Activated T-helper 1 cell treated with anti-CD3 and anti-CD28 coated beads, Interleukin-12 subunit alpha, Interleukin-12 subunit beta, Interleukin-2, Interleukin-4 antibody, amounts not matched to agents 30 ng/mL and 10 ng/mL and 1 ng/mL, durations not matched to agents 14 hours and 24 hours and 36 hours (primary cell): ENCODE data around the gene DAB2IP. TPM values are rescaled to one million over a fixed set of nuclear protein-coding genes. Genes with fewer than 3 reads are reported as not detected.
"Not testable (repeated sequence)": the region's sequence is repeated elsewhere in the genome, so short reads cannot be mapped to it uniquely, and the experiment has no call there.

ENCODE experiments used
- DNase-seq: peaks from one replicate; pipeline ENCODE4 v3.0.0; 2021; ENCODE audit warnings: low spot score
- H3K27ac Mint-ChIP-seq: one replicate; pipeline ENCODE4 v1.8.0; 2021; ENCODE audit warnings: mild to moderate bottlenecking, mixed read lengths
- H3K27me3 Mint-ChIP-seq: one replicate; pipeline ENCODE4 v1.8.0; 2022; ENCODE audit warnings: mild to moderate bottlenecking, moderate library complexity, mixed read lengths; ENCODE audit not compliant: insufficient read depth
- H3K36me3 Mint-ChIP-seq: one replicate; pipeline ENCODE4 v1.8.0; 2021; ENCODE audit warnings: low read depth, mixed read lengths
- H3K4me1 Mint-ChIP-seq: one replicate; pipeline ENCODE4 v1.8.0; 2021; ENCODE audit warnings: low read depth, mixed read lengths
- H3K4me3 Mint-ChIP-seq: one replicate; pipeline ENCODE4 v1.8.0; 2021; ENCODE audit warnings: mild to moderate bottlenecking, moderate library complexity, mixed read lengths
- H3K9me3 Mint-ChIP-seq: one replicate; pipeline ENCODE4 v1.8.0; 2021; ENCODE audit warnings: mixed read lengths
- intact Hi-C: fragments of 100-400 bp; cut with micrococcal nuclease; formaldehyde crosslinking; loops from one replicate; pipeline ENCODE4 v1.15.1; 2024
- total RNA-seq: library from RNA; stranded (reverse); gene quantifications from 2 replicates; pipeline ENCODE4 v1.2.3, GENCODE V29; 2022

Gene DAB2IP
- total RNA-seq, 1 donor from 2014 or later = not detected

GRCh38 chr9:121790841-121791240 lies 139.4 kb downstream of the DAB2IP start:
- H3K27me3 Mint-ChIP-seq = peaks cover 4% of the 10 kb centered on the region

GRCh38 chr9:121792476-121792875 lies 141.0 kb downstream of the DAB2IP start:
- H3K4me1 Mint-ChIP-seq, H3K27me3 Mint-ChIP-seq, H3K36me3 Mint-ChIP-seq, H3K27ac Mint-ChIP-seq, H3K4me3 Mint-ChIP-seq, intact Hi-C loops, DNase-seq, H3K9me3 Mint-ChIP-seq: not testable (repeated sequence)

More at GRCh38 chr9:121790841-121791240, 139.4 kb downstream of the DAB2IP start:
- intact Hi-C loops = no loop called here
- Mint-ChIP-seq H3K36me3 (no peaks in the 10 kb centered on the region), H3K27ac (no peak overlapping the region), H3K9me3 (no peaks in the 10 kb centered on the region), H3K4me3 (no peak overlapping the region), H3K4me1 (no peaks in the 10 kb centered on the region)
- no peak for DNase-seq

GRCh38 chr9:121794334-121794733 lies 142.9 kb downstream of the DAB2IP start:
- H3K36me3 Mint-ChIP-seq, intact Hi-C loops, DNase-seq, H3K9me3 Mint-ChIP-seq, H3K4me1 Mint-ChIP-seq, H3K4me3 Mint-ChIP-seq, H3K27ac Mint-ChIP-seq, H3K27me3 Mint-ChIP-seq: not testable (repeated sequence)

GRCh38 chr9:121797081-121797480 lies 145.6 kb downstream of the DAB2IP start:
- no peak overlapping the region for H3K4me3 Mint-ChIP-seq
- H3K36me3 Mint-ChIP-seq = no peaks in the 10 kb centered on the region
- intact Hi-C loops = no loop called here
- peaks cover 13% of the 10 kb centered on the region for H3K27me3 Mint-ChIP-seq
- no peak for DNase-seq
- no peaks in the 10 kb centered on the region for H3K4me1 Mint-ChIP-seq
- H3K27ac Mint-ChIP-seq = no peak overlapping the region
- no peaks in the 10 kb centered on the region for H3K9me3 Mint-ChIP-seq

GRCh38 chr9:121798941-121799340 lies 147.5 kb downstream of the DAB2IP start:
- Mint-ChIP-seq H3K36me3 (no peaks in the 10 kb centered on the region), H3K9me3 (peaks cover under 1% of the 10 kb centered on the region), H3K4me3 (no peak overlapping the region), H3K4me1 (no peaks in the 10 kb centered on the region), H3K27ac (no peak overlapping the region), H3K27me3 (peaks cover 16% of the 10 kb centered on the region)
- intact Hi-C loops = no loop called here
- DNase-seq = no peak

GRCh38 chr9:121800376-121800775 lies 148.9 kb downstream of the DAB2IP start:
- peaks cover 12% of the 10 kb centered on the region for H3K9me3 Mint-ChIP-seq
- H3K4me3 Mint-ChIP-seq = no peak overlapping the region
- no peaks in the 10 kb centered on the region for H3K4me1 Mint-ChIP-seq
- no peaks in the 10 kb centered on the region for H3K36me3 Mint-ChIP-seq
- no peak for DNase-seq
- no peak overlapping the region for H3K27ac Mint-ChIP-seq
- H3K27me3 Mint-ChIP-seq = peaks cover 17% of the 10 kb centered on the region
- intact Hi-C loops = no loop called here

GRCh38 chr9:121801579-121801978 lies 150.1 kb downstream of the DAB2IP start:
- H3K4me3 Mint-ChIP-seq = no peak overlapping the region
- intact Hi-C loops = no loop called here
- H3K27ac Mint-ChIP-seq = no peak overlapping the region
- no peaks in the 10 kb centered on the region for H3K4me1 Mint-ChIP-seq
- H3K36me3 Mint-ChIP-seq = no peaks in the 10 kb centered on the region
- no peak for DNase-seq
- H3K9me3 Mint-ChIP-seq = peaks cover 12% of the 10 kb centered on the region
- H3K27me3 Mint-ChIP-seq = peaks cover 15% of the 10 kb centered on the region

- Mint-ChIP-seq H3K27me3 (peaks cover 15% of the 10 kb centered on the region), H3K36me3 (no peaks in the 10 kb centered on the region), H3K27ac (no peak overlapping the region), H3K9me3 (peaks cover 12% of the 10 kb centered on the region), H3K4me3 (no peak overlapping the region), H3K4me1 (no peaks in the 10 kb centered on the region)
- intact Hi-C loops = no loop called here
- DNase-seq = no peak
These were observed 151.3 kb downstream of the DAB2IP start for GRCh38 chr9:121802753-121803152.

- Mint-ChIP-seq H3K4me1 (no peaks in the 10 kb centered on the region), H3K4me3 (no peak overlapping the region), H3K27me3 (peaks cover 6% of the 10 kb centered on the region), H3K27ac (no peak overlapping the region), H3K36me3 (no peaks in the 10 kb centered on the region), H3K9me3 (peaks cover 12% of the 10 kb centered on the region)
- intact Hi-C loops = no loop called here
- no peak for DNase-seq
These were observed 155.8 kb downstream of the DAB2IP start for GRCh38 chr9:121807069-121807822.

- H3K4me1 Mint-ChIP-seq = no peaks in the 10 kb centered on the region
- no peak for DNase-seq
- intact Hi-C loops = no loop called here
- peaks cover 6% of the 10 kb centered on the region for H3K27me3 Mint-ChIP-seq
- H3K9me3 Mint-ChIP-seq = peaks cover 12% of the 10 kb centered on the region
- H3K36me3 Mint-ChIP-seq = no peaks in the 10 kb centered on the region
- H3K27ac Mint-ChIP-seq = no peak overlapping the region
- no peak overlapping the region for H3K4me3 Mint-ChIP-seq
These were observed 156.4 kb downstream of the DAB2IP start for GRCh38 chr9:121807823-121808278.

- H3K9me3 Mint-ChIP-seq = peaks cover 12% of the 10 kb centered on the region
- H3K27ac Mint-ChIP-seq = no peak overlapping the region
- intact Hi-C loops = no loop called here
These were observed 157.3 kb downstream of the DAB2IP start for GRCh38 chr9:121808781-121809180.

GRCh38 chr9:121809356-121810050 lies 158.1 kb downstream of the DAB2IP start:
- no peaks in the 10 kb centered on the region for H3K36me3 Mint-ChIP-seq
- no peaks in the 10 kb centered on the region for H3K4me1 Mint-ChIP-seq
- DNase-seq = no peak
- H3K9me3 Mint-ChIP-seq = peaks cover 6% of the 10 kb centered on the region
- no peak overlapping the region for H3K27ac Mint-ChIP-seq
- intact Hi-C loops = no loop called here
- H3K27me3 Mint-ChIP-seq = no peaks in the 10 kb centered on the region
- H3K4me3 Mint-ChIP-seq = no peak overlapping the region

More at GRCh38 chr9:121808781-121809180, 157.3 kb downstream of the DAB2IP start:
- DNase-seq = no peak
- H3K4me1 Mint-ChIP-seq = no peaks in the 10 kb centered on the region
- H3K4me3 Mint-ChIP-seq = no peak overlapping the region
- no peaks in the 10 kb centered on the region for H3K36me3 Mint-ChIP-seq
- peaks cover 4% of the 10 kb centered on the region for H3K27me3 Mint-ChIP-seq

GRCh38 chr9:121810489-121810888 lies 159.1 kb downstream of the DAB2IP start:
- intact Hi-C loops = no loop called here
- Mint-ChIP-seq H3K4me1 (no peaks in the 10 kb centered on the region), H3K27ac (no peak overlapping the region), H3K4me3 (no peak overlapping the region), H3K27me3 (no peaks in the 10 kb centered on the region), H3K9me3 (no peaks in the 10 kb centered on the region), H3K36me3 (no peaks in the 10 kb centered on the region)
- no peak for DNase-seq
